ENCODE data around the gene DPPA2. TPM values are rescaled to one million over a fixed set of nuclear protein-coding genes. Genes with fewer than 3 reads are reported as not detected.

The DPPA2 gene
- polyA plus RNA-seq, 1 experiment: not detected

DNA sequence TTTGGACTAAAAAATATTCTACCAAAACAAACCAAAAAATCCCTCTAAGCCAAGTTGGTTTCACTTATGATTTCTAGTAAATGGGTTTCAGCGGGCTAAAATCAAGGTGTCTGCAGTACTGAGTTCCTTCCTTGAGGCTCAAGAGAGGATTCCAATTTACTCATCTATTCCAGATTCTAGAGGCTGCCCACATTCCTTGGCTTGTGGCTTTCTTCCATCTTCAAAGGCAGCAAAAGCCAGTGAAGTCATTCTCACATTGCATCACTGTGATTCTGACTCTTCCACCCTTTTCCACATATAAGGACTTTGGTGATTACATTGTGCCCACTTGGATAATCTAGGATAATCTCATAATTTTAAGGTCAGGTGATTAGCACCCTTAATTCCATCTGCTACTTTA, 48.1 kb downstream of the DPPA2 start:
- no peak overlapping the region for H3K4me3 ChIP-seq (ENCODE audit: low read depth, low read length)
- no peaks in the 10 kb centered on the region for H3K27me3 ChIP-seq (ENCODE audit: control insufficient read depth, insufficient read depth, low read length)
- no peak overlapping the region for H3K27ac ChIP-seq (ENCODE audit: low read depth, low read length)
- DNase-seq (ENCODE audit: low read depth, low spot score): no peak
- TF ChIP-seq, protein P1, sequence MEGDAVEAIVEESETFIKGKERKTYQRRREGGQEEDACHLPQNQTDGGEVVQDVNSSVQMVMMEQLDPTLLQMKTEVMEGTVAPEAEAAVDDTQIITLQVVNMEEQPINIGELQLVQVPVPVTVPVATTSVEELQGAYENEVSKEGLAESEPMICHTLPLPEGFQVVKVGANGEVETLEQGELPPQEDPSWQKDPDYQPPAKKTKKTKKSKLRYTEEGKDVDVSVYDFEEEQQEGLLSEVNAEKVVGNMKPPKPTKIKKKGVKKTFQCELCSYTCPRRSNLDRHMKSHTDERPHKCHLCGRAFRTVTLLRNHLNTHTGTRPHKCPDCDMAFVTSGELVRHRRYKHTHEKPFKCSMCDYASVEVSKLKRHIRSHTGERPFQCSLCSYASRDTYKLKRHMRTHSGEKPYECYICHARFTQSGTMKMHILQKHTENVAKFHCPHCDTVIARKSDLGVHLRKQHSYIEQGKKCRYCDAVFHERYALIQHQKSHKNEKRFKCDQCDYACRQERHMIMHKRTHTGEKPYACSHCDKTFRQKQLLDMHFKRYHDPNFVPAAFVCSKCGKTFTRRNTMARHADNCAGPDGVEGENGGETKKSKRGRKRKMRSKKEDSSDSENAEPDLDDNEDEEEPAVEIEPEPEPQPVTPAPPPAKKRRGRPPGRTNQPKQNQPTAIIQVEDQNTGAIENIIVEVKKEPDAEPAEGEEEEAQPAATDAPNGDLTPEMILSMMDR (IDR thresholded peaks at IDR 0.05; ENCODE audit: low read depth, low read length): no peak
- ChIA-PET CTCF (no interaction called here), POLR2A (no interaction called here)
- no peaks in the 10 kb centered on the region for H3K9me3 ChIP-seq (ENCODE audit: control insufficient read depth, insufficient read depth, low read length)

DNA sequence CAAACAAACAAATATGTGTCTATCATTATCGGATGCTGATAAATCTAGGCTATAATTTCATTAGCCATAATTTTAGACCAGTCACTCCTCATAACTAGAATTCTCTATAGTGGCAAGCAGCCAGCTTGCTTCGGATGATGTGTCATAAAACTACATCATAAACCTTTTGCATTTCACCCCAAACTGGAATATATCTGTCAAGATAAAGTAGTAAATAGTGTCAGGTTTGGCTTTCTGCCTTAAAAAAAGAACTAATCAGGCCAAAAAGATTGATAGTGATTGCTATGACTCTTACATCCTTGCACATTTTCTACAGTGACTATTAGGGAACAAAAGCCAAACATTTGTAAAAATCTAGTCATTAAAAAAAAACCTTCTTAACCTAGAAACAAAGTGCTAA, 51.0 kb downstream of the DPPA2 start:
- H3K9me3 ChIP-seq (ENCODE audit: control insufficient read depth, insufficient read depth, low read length): no peaks in the 10 kb centered on the region
- ChIA-PET CTCF (no interaction called here), POLR2A (no interaction called here)
- no peaks in the 10 kb centered on the region for H3K27me3 ChIP-seq (ENCODE audit: control insufficient read depth, insufficient read depth, low read length)
- H3K27ac ChIP-seq (ENCODE audit: low read depth, low read length): no peak overlapping the region
- TF ChIP-seq, protein P1 (IDR thresholded peaks at IDR 0.05; ENCODE audit: low read depth, low read length): no peak
- DNase-seq (ENCODE audit: low read depth, low spot score): no peak
- no peak overlapping the region for H3K4me3 ChIP-seq (ENCODE audit: low read depth, low read length)

DNA sequence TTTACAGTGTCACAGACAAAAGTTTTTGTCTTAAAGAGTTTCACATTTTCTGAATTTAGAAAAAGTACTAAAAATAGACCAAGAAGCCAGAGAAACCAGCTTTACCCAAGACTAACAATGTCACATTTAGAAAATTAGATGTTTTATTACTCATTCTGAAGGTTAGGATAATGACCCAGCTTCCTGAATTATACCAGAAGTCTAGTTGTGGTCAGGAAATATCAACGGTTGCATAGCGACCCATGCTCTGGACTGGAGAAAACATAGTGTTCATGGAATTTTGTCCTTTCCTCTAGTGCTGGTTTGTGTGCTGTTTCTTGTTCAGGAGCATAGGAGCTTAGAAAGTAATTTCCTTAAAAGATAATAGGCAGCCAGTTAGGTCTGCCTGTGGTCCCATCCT, 59.0 kb downstream of the DPPA2 start:
- no peaks in the 10 kb centered on the region for H3K9me3 ChIP-seq (ENCODE audit: control insufficient read depth, insufficient read depth, low read length)
- H3K27me3 ChIP-seq (ENCODE audit: control insufficient read depth, insufficient read depth, low read length): no peaks in the 10 kb centered on the region
- ChIA-PET POLR2A (no interaction called here), CTCF (interaction anchor here (1.3 kb wide), 1 partner anchor 19 kb away, joined by 6 read pairs; no protein-coding TSS in a partner anchor)
- TF ChIP-seq, protein P1 (IDR thresholded peaks at IDR 0.05; ENCODE audit: low read depth, low read length): no peak
- peak; percentile 10 for DNase-seq (ENCODE audit: low read depth, low spot score)
- H3K27ac ChIP-seq (ENCODE audit: low read depth, low read length): no peak overlapping the region
- H3K4me3 ChIP-seq (ENCODE audit: low read depth, low read length): no peak overlapping the region

DNA sequence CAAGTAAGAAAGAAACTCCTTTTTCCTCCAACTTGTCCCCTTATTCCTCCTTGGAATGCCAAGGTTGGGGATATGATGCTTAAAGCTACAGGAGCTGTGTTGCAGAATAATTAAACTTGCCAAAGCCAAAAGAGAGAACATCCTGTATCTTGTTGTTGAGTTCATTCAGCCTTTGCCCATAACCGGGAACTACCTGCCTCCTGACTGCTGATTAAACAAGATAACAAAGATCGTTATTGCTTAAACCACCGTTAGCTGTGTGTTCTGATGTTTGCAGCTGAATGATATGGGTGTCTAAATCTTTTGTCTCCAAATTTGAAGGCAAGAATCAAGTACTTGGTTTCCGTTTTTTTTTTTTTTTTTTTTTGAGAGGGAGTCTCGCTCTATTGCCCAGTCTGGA, 61.5 kb downstream of the DPPA2 start:
- ChIA-PET POLR2A (no interaction called here), CTCF (interaction anchor here (0.6 kb wide), 1 partner anchor 341 kb away, joined by 4 read pairs; no protein-coding TSS in a partner anchor)
- no peak for DNase-seq (ENCODE audit: low read depth, low spot score)
- no peaks in the 10 kb centered on the region for H3K27me3 ChIP-seq (ENCODE audit: control insufficient read depth, insufficient read depth, low read length)
- TF ChIP-seq, protein P1 (IDR thresholded peaks at IDR 0.05; ENCODE audit: low read depth, low read length): no peak
- no peaks in the 10 kb centered on the region for H3K9me3 ChIP-seq (ENCODE audit: control insufficient read depth, insufficient read depth, low read length)
- no peak overlapping the region for H3K27ac ChIP-seq (ENCODE audit: low read depth, low read length)
- no peak overlapping the region for H3K4me3 ChIP-seq (ENCODE audit: low read depth, low read length)

DNA sequence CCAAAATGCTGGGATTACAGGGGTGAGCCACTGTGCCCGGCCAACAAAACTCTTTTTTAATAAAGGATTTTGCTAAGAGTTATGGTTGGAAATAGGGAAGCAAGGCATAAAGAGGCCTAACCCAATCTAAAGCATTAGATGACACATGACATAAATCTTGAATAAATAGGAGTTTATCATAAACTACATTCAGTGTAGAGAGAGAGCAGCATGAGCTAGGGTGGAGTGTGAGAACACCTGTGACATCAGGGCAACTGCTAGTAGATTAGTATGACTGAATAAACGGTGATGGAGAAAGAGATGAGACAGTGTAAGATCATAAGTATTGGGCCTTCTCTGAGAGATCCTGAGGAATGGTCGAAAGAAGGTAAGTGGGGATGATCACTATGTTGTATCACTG, 63.7 kb downstream of the DPPA2 start:
- TF ChIP-seq, protein P1 (IDR thresholded peaks at IDR 0.05; ENCODE audit: low read depth, low read length): no peak
- Histone ChIP-seq H3K27ac (ENCODE audit: low read depth, low read length) (no peak overlapping the region), H3K27me3 (ENCODE audit: control insufficient read depth, insufficient read depth, low read length) (no peaks in the 10 kb centered on the region), H3K9me3 (ENCODE audit: control insufficient read depth, insufficient read depth, low read length) (no peaks in the 10 kb centered on the region), H3K4me3 (ENCODE audit: low read depth, low read length) (no peak overlapping the region)
- ChIA-PET POLR2A (no interaction called here), CTCF (no interaction called here)
- DNase-seq (ENCODE audit: low read depth, low spot score): no peak

Small RNA genes lying within 50 kb of the gene (small RNA-seq; reads per million reads assigned to genes)
- gene AC124945.1 (ENCODE audit: insufficient read length, low read depth) (not detected), gene RF00017 (ENCODE audit: insufficient read length, low read depth) (not detected)

Other genes starting within 250 kb of the DPPA2 start
- not detected in 2 replicates for gene MORC1, start 198.4 kb downstream of the DPPA2 start, polyA plus RNA-seq (2011; rRNA removed)
- gene C3orf85, start 179.8 kb downstream of the DPPA2 start, polyA plus RNA-seq (2011; rRNA removed): not detected in 2 replicates
- not detected in 2 replicates for gene DPPA4, start 21.0 kb upstream of the DPPA2 start, polyA plus RNA-seq (2011; rRNA removed)

All from AG04450 (cell line).